ENCODE measurements around the gene OLFML2B. TPM values are rescaled to one million over a fixed set of nuclear protein-coding genes. Genes with fewer than 3 reads are reported as not detected.

Gene OLFML2B
- total and polyA plus RNA-seq, 2 of the 4 experiments (the other 2 are of a cell fraction): 0.36 to 0.74 TPM

GRCh38 chr1:161944381-161944780 is 79.3 kb downstream of the OLFML2B start:
- no TSS peak for BruUV-seq (replicated peaks)
- no peak overlapping the region for H3K56ac ChIP-seq (ENCODE audit: extremely low read depth, insufficient read depth, low read length)
- H3K14ac ChIP-seq (replicated peaks; ENCODE audit: low read depth, low read length): no peak overlapping the region
- H3K18ac ChIP-seq (ENCODE audit: low read depth, low read length): no peak overlapping the region
- intact Hi-C loops (cut with micrococcal nuclease) (no loop called here), dilution Hi-C loops (cut with HindIII; ENCODE audit: low sequenced_read_pairs, unreplicated experiment) (no loop called here), in situ Hi-C loops (cut with MboI; ENCODE audit: low sequenced_read_pairs) (no loop called here)
- no peak for ATAC-seq (ENCODE audit: low read depth)
- no peak overlapping the region for H3K4me2 ChIP-seq (ENCODE audit: low read depth, low read length)
- H3K9me3 ChIP-seq (ENCODE audit: control insufficient read depth, insufficient read depth, low read length): no peaks in the 10 kb centered on the region
- no peak overlapping the region for H2BK120ac ChIP-seq (ENCODE audit: low read depth, low read length)
- no peaks in the 10 kb centered on the region for H3K27me3 ChIP-seq (ENCODE audit: control insufficient read depth, insufficient read depth, low read length)
- no peak overlapping the region for H3K4ac ChIP-seq (ENCODE audit: low read depth, low read length)
- H2AK9ac ChIP-seq (replicated peaks; ENCODE audit: low read depth, low read length, poor library complexity): no peak overlapping the region
- H4K5ac ChIP-seq (ENCODE audit: low read depth, low read length): no peak overlapping the region
- no peak overlapping the region for H3K9ac ChIP-seq (ENCODE audit: low read depth, low read length)
- H2BK5ac ChIP-seq (ENCODE audit: low read depth, low read length, poor library complexity, severe bottlenecking): no peak overlapping the region
- no peak overlapping the region for H2AK5ac ChIP-seq (ENCODE audit: low read depth, low read length)
- no peaks in the 10 kb centered on the region for H3K4me1 ChIP-seq (ENCODE audit: control insufficient read depth, insufficient read depth, low read length)
- H3K79me1 ChIP-seq (ENCODE audit: low read depth in 1 of 2, low read length in 2 of 2): no peaks in the 10 kb centered on the region
- POLR2A ChIA-PET (ENCODE audit: unreplicated experiment): no interaction called here
- H4K20me1 ChIP-seq (ENCODE audit: insufficient read depth, low read length): no peaks in the 10 kb centered on the region
- peaks cover 6% of the 10 kb centered on the region; the same call in 1 of the 2 replicates for H3K9me1 ChIP-seq (ENCODE audit: insufficient read depth, low read length)
- H2BK15ac ChIP-seq (ENCODE audit: low read depth, low read length): no peak overlapping the region
- no peak overlapping the region for H3K27ac ChIP-seq (ENCODE audit: insufficient read depth, low read length)
- H2BK20ac ChIP-seq (ENCODE audit: low read depth, low read length): no peak overlapping the region
- no CpG with 5 or more reads among the region's 2 CpGs for WGBS, 2 experiments (ENCODE audit: extremely low coverage in 2 of 2, insufficient read length in 1 of 2)
- TF ChIP-seq USF2 (IDR thresholded peaks at IDR 0.05; ENCODE audit: low read depth, low read length) (no peak), NFE2L2 (IDR thresholded peaks at IDR 0.05; ENCODE audit: low read depth, low read length) (no peak), RCOR1 (IDR thresholded peaks at IDR 0.05; ENCODE audit: insufficient replicate concordance, low read length) (no peak), RFX5 (IDR thresholded peaks at IDR 0.05; ENCODE audit: low read depth, low read length) (no peak), CHD1 (IDR thresholded peaks at IDR 0.05; ENCODE audit: low read depth, low read length) (no peak), CEBPB (IDR thresholded peaks at IDR 0.05; ENCODE audit: low read depth, low read length) (no peak), MAFK (IDR thresholded peaks at IDR 0.05; ENCODE audit: low read depth, low read length) (no peak), BHLHE40 (IDR thresholded peaks at IDR 0.05; ENCODE audit: low read depth, low read length) (no peak), CTCF (conservative IDR thresholded peaks at IDR 0.05; ENCODE audit: low read depth, low read length) (no peak), RAD21 (IDR thresholded peaks at IDR 0.05; ENCODE audit: low read length) (no peak), MXI1 (IDR thresholded peaks at IDR 0.05; ENCODE audit: borderline replicate concordance, low read depth, low read length) (no peak)
- no peaks in the 10 kb centered on the region for H3K36me3 ChIP-seq (ENCODE audit: control insufficient read depth, insufficient read depth, low read length)
- no peak overlapping the region for H3K23ac ChIP-seq (ENCODE audit: low read depth, low read length)
- H4K8ac ChIP-seq (ENCODE audit: low read depth in 2 of 2, low read length in 2 of 2): no peak overlapping the region
- H3K4me3 ChIP-seq (ENCODE audit: insufficient read depth, low read depth, low read length): no peak overlapping the region
- DNase-seq: no peak
- no peak overlapping the region for H2AFZ ChIP-seq (replicated peaks; ENCODE audit: low read length, poor library complexity)
- H4K91ac ChIP-seq (ENCODE audit: insufficient read depth, low read depth, low read length): no peak overlapping the region
- CTCF ChIA-PET: no interaction called here

Data from IMR-90 (cell line).